ENCODE results near the gene LIPT1.
"Not testable (repeated sequence)": the region's sequence is repeated elsewhere in the genome, so short reads cannot be mapped to it uniquely, and the experiment has no call there.

LIPT1 gene

GRCh38 chr2:99154643-99155536 lies at the start of gene LIPT1, which contains the start of gene TSGA10:
Gene LIPT1 (plus strand): TSS chr2:99154967. CDS start chr2:99161958, 6,991 bp downstream.
Gene TSGA10 (minus strand): TSS chr2:99154942. CDS start chr2:99109439, 45,503 bp downstream.
- TF ChIP-seq CTCF (IDR thresholded peaks at IDR 0.05; ENCODE audit: low read depth, low read length, missing control alignments), result no peak
- H3K4me3 ChIP-seq (replicated peaks; ENCODE audit: low read depth, low read length), result peak within 1 kb of the TSS; percentile 78
- DNase-seq (ENCODE audit: extremely low read depth, low read depth), result peak; percentile 61

- DNase-seq (ENCODE audit: extremely low read depth, low read depth), result no peak
- TF ChIP-seq CTCF (IDR thresholded peaks at IDR 0.05; ENCODE audit: low read depth, low read length, missing control alignments), result no peak
- H3K4me3 ChIP-seq (replicated peaks; ENCODE audit: low read depth, low read length), result no peak overlapping the region
Observed at GRCh38 chr2:99106913-99107312, 47.9 kb upstream of the LIPT1 start.

GRCh38 chr2:99111236-99111635 lies 43.5 kb upstream of the LIPT1 start:
- TF ChIP-seq CTCF (IDR thresholded peaks at IDR 0.05; ENCODE audit: low read depth, low read length, missing control alignments), result no peak
- no peak for DNase-seq (ENCODE audit: extremely low read depth, low read depth)
- no peak overlapping the region for H3K4me3 ChIP-seq (replicated peaks; ENCODE audit: low read depth, low read length)

- DNase-seq (ENCODE audit: extremely low read depth, low read depth), result no peak
- H3K4me3 ChIP-seq (replicated peaks; ENCODE audit: low read depth, low read length), result no peak overlapping the region
- no peak for TF ChIP-seq CTCF (IDR thresholded peaks at IDR 0.05; ENCODE audit: low read depth, low read length, missing control alignments)
Observed at GRCh38 chr2:99111945-99112344, 42.8 kb upstream of the LIPT1 start.

GRCh38 chr2:99112617-99113016 lies 42.1 kb upstream of the LIPT1 start:
- TF ChIP-seq CTCF (IDR thresholded peaks at IDR 0.05; ENCODE audit: low read depth, low read length, missing control alignments), result no peak
- DNase-seq (ENCODE audit: extremely low read depth, low read depth), result no peak
- H3K4me3 ChIP-seq (replicated peaks; ENCODE audit: low read depth, low read length), result no peak overlapping the region

GRCh38 chr2:99127981-99128380 lies 26.8 kb upstream of the LIPT1 start:
- DNase-seq (ENCODE audit: extremely low read depth, low read depth), result no peak
- no peak overlapping the region for H3K4me3 ChIP-seq (replicated peaks; ENCODE audit: low read depth, low read length)
- TF ChIP-seq CTCF (IDR thresholded peaks at IDR 0.05; ENCODE audit: low read depth, low read length, missing control alignments), result no peak

- not testable (repeated sequence) for DNase-seq (ENCODE audit: extremely low read depth, low read depth); H3K4me3 ChIP-seq (replicated peaks; ENCODE audit: low read depth, low read length)
Observed at GRCh38 chr2:99135044-99135556, 19.7 kb upstream of the LIPT1 start.
